ENCODE results near the gene NIPAL1. TPM values are rescaled to one million over a fixed set of nuclear protein-coding genes. Genes with fewer than 3 reads are reported as not detected.
A peak's percentile ranks its signal among the peaks of the same experiment; 100 is the strongest.

NIPAL1 gene
- total RNA-seq, 1 donor from 2014 or later: 17.6 TPM

DNA sequence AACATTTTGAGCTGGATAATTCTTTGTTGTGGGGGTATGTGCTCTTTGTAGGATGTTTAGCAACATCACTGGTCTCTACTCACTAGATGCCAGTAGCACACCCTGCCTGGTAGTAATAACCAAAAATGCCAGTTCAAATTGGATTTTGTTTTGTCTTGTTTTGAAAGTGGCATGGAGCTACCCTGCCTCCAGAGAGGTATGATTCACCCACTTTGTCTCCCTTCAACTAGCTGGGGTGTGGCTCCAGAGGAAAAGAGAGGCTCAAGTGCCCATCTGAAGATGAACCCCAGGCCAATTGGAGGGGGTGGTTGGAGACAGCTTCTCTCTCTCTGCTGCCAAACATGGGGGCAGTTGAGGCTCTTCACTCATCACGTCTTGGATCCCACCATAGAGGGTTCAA is 34.5 kb downstream of the NIPAL1 start:
- Mint-ChIP-seq H3K27ac (no peak overlapping the region), H3K36me3 (ENCODE audit: insufficient read depth) (no peaks in the 10 kb centered on the region), H3K4me1 (ENCODE audit: low read depth) (peaks cover 11% of the 10 kb centered on the region), H3K27me3 (peaks cover 4% of the 10 kb centered on the region), H3K9me3 (ENCODE audit: low read depth) (peaks cover 3% of the 10 kb centered on the region), H3K4me3 (ENCODE audit: low read depth) (no peak overlapping the region)
- TF ChIP-seq CTCF (IDR thresholded peaks at IDR 0.05; ENCODE audit: unreplicated experiment): no peak
- no peak for DNase-seq (ENCODE audit: low spot score, unreplicated experiment)

- H3K4me1 Mint-ChIP-seq (ENCODE audit: low read depth): peaks cover 3% of the 10 kb centered on the region
- no peak for DNase-seq (ENCODE audit: low spot score, unreplicated experiment)
- H3K36me3 Mint-ChIP-seq (ENCODE audit: insufficient read depth): peaks cover 3% of the 10 kb centered on the region
- TF ChIP-seq CTCF (IDR thresholded peaks at IDR 0.05; ENCODE audit: unreplicated experiment): no peak
- H3K4me3 Mint-ChIP-seq (ENCODE audit: low read depth): peak overlapping the region; percentile 29
- no peak overlapping the region for H3K27ac Mint-ChIP-seq
- H3K27me3 Mint-ChIP-seq: no peaks in the 10 kb centered on the region
- peaks cover 27% of the 10 kb centered on the region for H3K9me3 Mint-ChIP-seq (ENCODE audit: low read depth)
Measured at GRCh38 chr4:48058617-48059530, 42.3 kb downstream of the NIPAL1 start.

- Mint-ChIP-seq H3K36me3 (ENCODE audit: insufficient read depth) (no peaks in the 10 kb centered on the region), H3K9me3 (ENCODE audit: low read depth) (peaks cover 19% of the 10 kb centered on the region), H3K4me1 (ENCODE audit: low read depth) (no peaks in the 10 kb centered on the region), H3K4me3 (ENCODE audit: low read depth) (no peak overlapping the region), H3K27me3 (no peaks in the 10 kb centered on the region), H3K27ac (no peak overlapping the region)
- DNase-seq (ENCODE audit: low spot score, unreplicated experiment): no peak
- TF ChIP-seq CTCF (IDR thresholded peaks at IDR 0.05; ENCODE audit: unreplicated experiment): no peak
Measured at GRCh38 chr4:48064349-48064748, 47.8 kb downstream of the NIPAL1 start.

- no peak for DNase-seq (ENCODE audit: low spot score, unreplicated experiment)
- Mint-ChIP-seq H3K4me3 (ENCODE audit: low read depth) (no peak overlapping the region), H3K27me3 (no peaks in the 10 kb centered on the region), H3K36me3 (ENCODE audit: insufficient read depth) (no peaks in the 10 kb centered on the region), H3K9me3 (ENCODE audit: low read depth) (peaks cover 15% of the 10 kb centered on the region), H3K4me1 (ENCODE audit: low read depth) (peaks cover 4% of the 10 kb centered on the region), H3K27ac (no peak overlapping the region)
- no peak for TF ChIP-seq CTCF (IDR thresholded peaks at IDR 0.05; ENCODE audit: unreplicated experiment)
Measured at GRCh38 chr4:48065587-48066052, 49.0 kb downstream of the NIPAL1 start.

GRCh38 chr4:48067536-48067935 is 51.0 kb downstream of the NIPAL1 start:
- Mint-ChIP-seq H3K4me1 (ENCODE audit: low read depth) (peaks cover 19% of the 10 kb centered on the region), H3K27me3 (no peaks in the 10 kb centered on the region), H3K36me3 (ENCODE audit: insufficient read depth) (no peaks in the 10 kb centered on the region), H3K27ac (no peak overlapping the region), H3K9me3 (ENCODE audit: low read depth) (peaks cover 3% of the 10 kb centered on the region), H3K4me3 (ENCODE audit: low read depth) (no peak overlapping the region)
- TF ChIP-seq CTCF (IDR thresholded peaks at IDR 0.05; ENCODE audit: unreplicated experiment): no peak
- DNase-seq (ENCODE audit: low spot score, unreplicated experiment): no peak

All from progenitor cell of endocrine pancreas (in vitro differentiated cells).